ENCODE data around the gene ADCY4.

The ADCY4 gene

DNA sequence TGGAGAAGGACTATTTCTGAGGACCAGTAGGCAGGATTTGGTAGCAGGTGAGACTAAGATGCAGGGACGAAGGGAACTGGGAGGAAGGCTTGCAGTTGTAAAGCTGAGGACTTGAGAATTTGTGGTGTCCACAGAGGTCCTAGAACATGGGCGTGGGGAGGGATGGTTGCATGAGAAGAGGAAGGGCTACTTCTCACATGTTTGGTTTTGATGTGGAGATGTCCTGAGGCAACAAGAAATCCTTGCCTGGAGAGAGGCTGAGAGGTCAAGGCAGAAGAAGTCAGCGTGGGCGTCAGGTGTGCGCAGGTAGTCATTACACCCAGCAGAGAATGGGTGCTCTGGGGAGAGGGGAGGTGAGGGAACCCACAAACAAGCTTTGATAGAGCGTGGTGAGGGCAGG is 57.8 kb downstream of the ADCY4 start:
- DNase-seq (ENCODE audit: low read depth in 3 of 3), result no peak

GRCh38 chr14:24274101-24274543 is 60.7 kb downstream of the ADCY4 start:
- DNase-seq (ENCODE audit: low read depth in 3 of 3), result peak; percentile 33 to 43 (median 41)

DNA sequence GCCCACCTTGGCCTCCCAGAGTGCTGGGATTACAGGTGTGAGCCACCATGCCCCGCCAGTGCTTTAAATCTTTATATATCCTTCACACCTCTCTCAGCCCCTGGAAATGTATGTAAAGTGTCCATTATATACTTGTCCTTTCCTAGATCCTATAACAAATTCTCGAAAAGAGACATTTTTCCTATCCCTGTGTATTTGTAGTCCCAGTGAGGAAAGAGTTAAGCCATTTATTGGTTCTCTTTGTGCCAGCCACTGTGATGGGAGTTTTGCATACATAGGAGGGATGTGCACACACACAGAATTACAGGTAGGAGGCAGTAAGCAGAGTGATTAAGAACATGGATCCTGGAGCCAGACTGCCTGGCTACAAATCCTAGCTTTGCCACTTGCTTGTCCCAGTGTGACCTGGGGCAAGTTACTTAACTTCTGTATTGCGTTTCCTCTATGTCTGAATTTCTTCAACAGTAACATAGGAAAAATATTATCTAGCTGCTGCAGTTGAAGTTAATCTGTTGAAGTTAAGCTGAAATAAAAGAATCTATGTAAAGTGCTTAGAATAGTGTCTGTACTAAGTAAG is 61.4 kb downstream of the ADCY4 start:
- no peak for DNase-seq (ENCODE audit: low read depth in 3 of 3)

DNA sequence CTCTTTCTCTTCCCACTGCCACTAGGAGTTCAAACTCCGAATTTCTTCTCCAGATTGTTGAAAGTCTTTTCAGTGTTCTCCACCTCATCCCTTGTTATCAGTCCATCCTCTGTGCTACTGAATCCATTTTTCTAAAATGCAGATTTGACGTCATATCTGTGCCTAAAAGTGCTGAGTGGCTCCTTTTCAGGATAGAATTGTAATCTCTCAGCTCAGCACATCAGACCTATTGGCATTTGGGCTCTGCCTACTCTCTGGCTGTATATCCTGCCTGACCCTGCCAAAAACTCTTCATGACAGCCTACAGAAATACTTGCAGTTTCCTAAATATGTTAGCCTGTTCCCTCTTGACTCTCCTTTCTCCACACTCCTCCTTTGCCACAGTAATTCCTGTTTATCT is 62.4 kb downstream of the ADCY4 start:
- no peak for DNase-seq (ENCODE audit: low read depth in 3 of 3)

DNA sequence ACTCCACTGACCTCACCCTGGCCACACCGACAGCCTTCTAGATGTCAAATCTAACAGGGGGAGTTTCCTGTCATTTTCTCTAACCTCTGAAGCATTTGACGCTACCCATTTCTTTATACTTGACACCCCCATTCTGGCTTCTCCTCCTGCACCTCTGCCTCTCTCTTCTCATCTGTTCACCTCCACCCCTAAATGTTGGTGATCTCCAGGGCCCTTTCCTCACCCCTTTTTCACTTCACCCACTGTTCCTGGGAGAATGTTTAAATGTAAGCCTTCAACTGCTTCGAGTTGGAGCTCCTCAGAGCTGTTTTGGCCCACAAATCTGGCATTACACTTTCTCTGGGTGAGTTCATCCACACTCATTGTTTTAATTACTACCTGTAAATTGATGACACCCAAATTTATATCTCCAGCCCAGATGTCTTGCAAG is 63.0 kb downstream of the ADCY4 start:
- DNase-seq (ENCODE audit: low read depth in 3 of 3), result no peak

DNA sequence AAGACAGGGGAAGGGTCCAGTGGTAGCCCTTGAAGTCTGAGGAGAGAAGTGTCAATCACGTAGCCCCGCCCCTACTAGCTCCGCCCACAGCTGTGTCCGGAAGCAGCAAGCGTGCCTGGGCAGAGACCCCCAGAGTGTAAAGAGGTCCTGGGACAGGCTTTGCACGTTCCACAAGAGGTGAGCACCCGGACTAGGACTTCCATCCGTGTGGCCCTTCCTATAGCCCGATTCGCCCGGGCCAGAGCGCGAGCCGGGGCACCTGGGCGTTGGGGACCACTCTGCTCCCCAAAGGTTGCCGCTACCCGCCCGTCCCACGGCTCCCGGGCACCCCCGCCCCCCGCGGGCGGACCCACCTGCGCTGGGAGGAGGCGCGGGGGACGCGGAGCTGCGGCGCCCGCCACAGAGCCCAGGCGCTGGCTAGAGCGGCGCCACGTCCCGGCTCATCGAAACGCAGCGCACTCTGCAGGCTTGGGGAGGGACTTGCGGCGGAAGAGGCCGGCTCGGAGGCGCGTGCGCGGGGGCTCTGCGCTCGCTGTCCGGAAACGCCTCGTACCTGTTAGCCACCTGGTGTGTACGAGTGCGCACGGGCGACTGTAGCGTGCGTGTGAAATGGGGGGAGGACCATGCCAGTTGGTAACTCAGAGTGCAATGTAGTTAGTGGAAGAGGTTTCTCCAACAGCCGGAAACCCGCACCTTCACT is 63.6 kb downstream of the ADCY4 start, which contains the start of gene RABGGTA:
TSS of gene RABGGTA (minus strand) at position 464 of the 700 bp plus-strand sequence. CDS start 482 bp downstream, outside the sequence.
- peak; percentile 78 to 83 (median 78) for DNase-seq (ENCODE audit: low read depth in 3 of 3)

DNA sequence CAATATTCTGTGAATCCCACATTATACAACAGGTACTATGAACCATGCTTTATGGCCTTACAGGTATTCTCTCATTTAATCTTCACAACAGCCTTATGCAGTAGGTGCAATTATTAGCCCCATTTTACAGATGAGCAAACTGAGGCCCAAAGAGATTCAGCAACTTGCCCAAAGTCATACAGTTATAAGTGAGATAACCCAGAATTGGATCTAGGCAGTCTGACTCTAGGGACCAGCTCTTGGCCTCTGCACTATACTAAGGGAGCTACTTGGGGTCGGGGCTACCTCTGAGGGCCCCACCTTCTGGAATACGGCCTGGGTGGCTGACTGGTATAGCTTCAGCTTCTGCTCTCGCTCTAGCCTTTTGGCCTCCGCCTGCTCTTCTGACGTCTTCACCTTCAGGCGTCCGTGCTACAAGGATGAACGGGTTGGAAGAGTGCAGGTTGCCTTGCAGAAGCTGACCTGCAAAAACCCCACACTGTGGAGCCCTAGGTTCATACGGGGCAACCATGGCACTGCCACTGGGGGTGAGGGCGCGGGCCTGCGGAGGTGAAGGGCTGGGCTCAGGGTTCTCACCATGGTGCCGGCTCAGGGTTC is 64.2 kb downstream of the ADCY4 start:
- DNase-seq (ENCODE audit: low read depth in 3 of 3), result no peak

DNA sequence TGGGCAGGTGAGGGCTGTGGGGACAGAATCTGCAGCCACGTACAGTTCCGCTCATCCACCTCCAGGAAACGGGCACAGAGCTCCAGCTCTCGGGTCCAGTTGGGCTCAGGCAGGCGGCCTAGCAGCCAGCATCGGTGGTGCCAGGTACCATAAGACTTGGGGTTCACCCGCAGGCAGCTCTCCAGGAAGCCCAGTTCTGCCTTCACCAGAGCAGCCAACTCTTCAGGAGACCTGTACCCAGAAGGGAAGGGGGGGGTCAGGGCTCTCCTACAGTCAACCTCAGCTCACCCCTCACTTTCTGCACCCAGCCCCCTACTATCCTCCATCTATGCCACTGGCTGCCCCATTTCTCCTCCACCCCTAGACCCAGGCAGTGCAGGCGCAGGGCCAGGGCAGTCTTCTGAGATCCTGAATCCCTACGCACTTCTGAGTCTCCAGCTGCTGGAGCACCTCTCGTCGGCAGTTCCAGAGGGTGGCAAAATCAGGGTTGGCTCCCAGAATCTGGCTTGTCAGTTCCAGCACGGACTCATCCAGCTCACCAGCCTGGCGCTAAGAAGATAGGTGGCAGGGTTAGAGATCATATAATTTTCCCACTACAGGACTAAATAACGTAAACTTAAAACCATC is 64.8 kb downstream of the ADCY4 start:
- DNase-seq (ENCODE audit: low read depth in 3 of 3), result no peak

- DNase-seq (ENCODE audit: low read depth in 3 of 3), result no peak
Measured at GRCh38 chr14:24269368-24269767, 65.5 kb downstream of the ADCY4 start.

Data from stimulated activated CD4-positive, alpha-beta T cell treated with anti-CD3 and anti-CD28 coated beads, TNF-alpha, amount 100 ng/mL, for 24 hours (primary cell).